HG02840 (cell line): Measurements from ENCODE around the gene TRPV6.

ENCODE experiments used
- ATAC-seq: cut with Tn5 transposase; IDR thresholded peaks from one replicate; pipeline ENCODE4 v1.9.1; 2021; ENCODE audit warnings: mild to moderate bottlenecking, moderate library complexity, moderate number of reproducible peaks; ENCODE audit not compliant: unreplicated experiment, low FRiP score

The TRPV6 gene

GRCh38 chr7:142885311-142886230 is at the start of gene TRPV6:
Gene TRPV6, minus strand, starts transcription at chr7:142885745.
- no peak for ATAC-seq

GRCh38 chr7:142934056-142934455 is 48.5 kb upstream of the TRPV6 start:
- no peak for ATAC-seq

GRCh38 chr7:142933624-142934023 is 48.1 kb upstream of the TRPV6 start, which contains the start of gene TRPV5:
Gene TRPV5, minus strand, starts transcription at chr7:142933746. Its CDS starts 287 bp downstream, at chr7:142933459.
- ATAC-seq = no peak

- no peak for ATAC-seq
These were observed 47.5 kb upstream of the TRPV6 start for GRCh38 chr7:142933092-142933475.

- ATAC-seq = no peak
These were observed 47.0 kb upstream of the TRPV6 start for GRCh38 chr7:142932386-142933091.

- no peak for ATAC-seq
These were observed 44.7 kb upstream of the TRPV6 start for GRCh38 chr7:142930126-142930730.

GRCh38 chr7:142927949-142928348 is 42.4 kb upstream of the TRPV6 start:
- ATAC-seq = no peak

- ATAC-seq = no peak
These were observed 41.7 kb upstream of the TRPV6 start for GRCh38 chr7:142927085-142927745.

GRCh38 chr7:142925413-142925812 is 39.9 kb upstream of the TRPV6 start:
- ATAC-seq = no peak

GRCh38 chr7:142923391-142923790 is 37.8 kb upstream of the TRPV6 start:
- ATAC-seq = no peak

- no peak for ATAC-seq
These were observed 34.1 kb upstream of the TRPV6 start for GRCh38 chr7:142919656-142920055.

- no peak for ATAC-seq
These were observed 33.4 kb upstream of the TRPV6 start for GRCh38 chr7:142918901-142919300.

GRCh38 chr7:142917447-142917846 is 31.9 kb upstream of the TRPV6 start:
- ATAC-seq = no peak

GRCh38 chr7:142916508-142916907 is 31.0 kb upstream of the TRPV6 start:
- ATAC-seq = no peak

- no peak for ATAC-seq
These were observed 29.8 kb upstream of the TRPV6 start for GRCh38 chr7:142915315-142915714.

- ATAC-seq = no peak
These were observed 28.6 kb upstream of the TRPV6 start for GRCh38 chr7:142914121-142914520.

GRCh38 chr7:142913566-142913965 is 28.0 kb upstream of the TRPV6 start:
- no peak for ATAC-seq

GRCh38 chr7:142913051-142913450 is 27.5 kb upstream of the TRPV6 start:
- no peak for ATAC-seq

- no peak for ATAC-seq
These were observed 24.9 kb upstream of the TRPV6 start for GRCh38 chr7:142910481-142910880.

- no peak for ATAC-seq
These were observed 24.5 kb upstream of the TRPV6 start for GRCh38 chr7:142910031-142910433.
